Mesenchymal stem cell (in vitro differentiated cells and primary cell): ENCODE measurements around the gene SNX15. TPM values are rescaled to one million over a fixed set of nuclear protein-coding genes. Genes with fewer than 3 reads are reported as not detected.

Experiments used
- DNase-seq: peaks from one replicate; pipeline ENCODE4 v3.0.0-alpha.2; 2013
- H2AFZ ChIP-seq: one replicate; pipeline ENCODE4 v1.6.1; 2013; ENCODE audit warnings: low read depth, mild to moderate bottlenecking, control low read depth, inconsistent platforms, low read length, moderate library complexity
- H2AK5ac ChIP-seq: 2 replicates; pipeline ENCODE4 v1.6.1; 2013; ENCODE audit warnings: low read length, moderate library complexity, mild to moderate bottlenecking, inconsistent platforms; ENCODE audit not compliant: severe bottlenecking
- H2BK120ac ChIP-seq: one replicate; pipeline ENCODE4 v1.6.1; 2013; ENCODE audit warnings: low read depth, mild to moderate bottlenecking, inconsistent platforms, low read length, moderate library complexity
- H2BK12ac ChIP-seq, 2 experiments: one replicate each; pipeline ENCODE4 v1.6.1; 2013; ENCODE audit warnings: inconsistent platforms in 2 of 2, low read length in 2 of 2, mild to moderate bottlenecking in 2 of 2, moderate library complexity in 2 of 2, control low read depth in 1 of 2
- H2BK15ac ChIP-seq: one replicate; pipeline ENCODE4 v1.6.1; 2013; ENCODE audit warnings: mild to moderate bottlenecking, low read depth, inconsistent platforms; ENCODE audit not compliant: poor library complexity, severe bottlenecking
- H2BK5ac ChIP-seq: 2 replicates; pipeline ENCODE4 v1.6.1; 2013; ENCODE audit warnings: low read depth, mild to moderate bottlenecking, low read length, control low read depth, inconsistent platforms; ENCODE audit not compliant: poor library complexity, severe bottlenecking
- H3K14ac ChIP-seq, 2 experiments: one replicate each; pipeline ENCODE4 v1.6.1; 2013; ENCODE audit warnings: inconsistent platforms in 2 of 2, low read length in 2 of 2, control low read depth in 1 of 2, mild to moderate bottlenecking in 1 of 2, moderate library complexity in 1 of 2
- H3K18ac ChIP-seq, 2 experiments: one replicate each; pipeline ENCODE4 v1.6.1; 2013; ENCODE audit warnings: inconsistent platforms in 2 of 2, low read length in 2 of 2, control low read depth in 1 of 2, low read depth in 1 of 2, mild to moderate bottlenecking in 1 of 2
- H3K23ac ChIP-seq, 2 experiments: one replicate each; pipeline ENCODE4 v1.6.1; 2013; ENCODE audit warnings: inconsistent platforms in 2 of 2, low read length in 2 of 2, mild to moderate bottlenecking in 2 of 2, moderate library complexity in 2 of 2, control low read depth in 1 of 2
- H3K27ac ChIP-seq: 2 replicates; pipeline ENCODE4 v1.5.1; 2013; ENCODE audit warnings: mild to moderate bottlenecking, moderate library complexity, low read length, control low read depth, inconsistent platforms; ENCODE audit not compliant: poor library complexity, severe bottlenecking
- H3K27me3 ChIP-seq, 2 experiments: 2 replicates each; pipeline versions ENCODE4 v1.6.1 to v1.7.0; 2013; ENCODE audit warnings: low read length in 2 of 2, mild to moderate bottlenecking in 2 of 2, moderate library complexity in 2 of 2, control low read depth in 1 of 2, inconsistent platforms in 1 of 2; ENCODE audit not compliant: control insufficient read depth in 1 of 2, insufficient read depth in 1 of 2
- H3K36me3 ChIP-seq, 2 experiments: 2 replicates each; pipeline versions ENCODE4 v1.6.1 to v1.7.0; 2013; ENCODE audit warnings: low read length in 2 of 2, control low read depth in 1 of 2, inconsistent platforms in 1 of 2, low read depth in 1 of 2, mild to moderate bottlenecking in 1 of 2; ENCODE audit not compliant: insufficient read depth in 2 of 2, control insufficient read depth in 1 of 2
- H3K4ac ChIP-seq, 2 experiments: one replicate each; pipeline ENCODE4 v1.6.1; 2013; ENCODE audit warnings: inconsistent platforms in 2 of 2, low read length in 2 of 2, mild to moderate bottlenecking in 2 of 2, moderate library complexity in 2 of 2, control low read depth in 1 of 2, low read depth in 1 of 2
- H3K4me1 ChIP-seq: 2 replicates; pipeline ENCODE4 v1.6.1; 2013; ENCODE audit warnings: low read depth, low read length, control low read depth; ENCODE audit not compliant: control insufficient read depth, insufficient read depth
- H3K4me2 ChIP-seq: 2 replicates; pipeline ENCODE4 v1.6.1; 2013; ENCODE audit warnings: low read length, mild to moderate bottlenecking, inconsistent platforms; ENCODE audit not compliant: poor library complexity, severe bottlenecking
- H3K4me3 ChIP-seq, 2 experiments: 2 replicates each; pipeline versions ENCODE4 v1.5.1 to v1.7.0; 2013; ENCODE audit warnings: low read length in 2 of 2, mild to moderate bottlenecking in 2 of 2, control low read depth in 1 of 2, low read depth in 1 of 2; ENCODE audit not compliant: insufficient read depth in 1 of 2
- H3K79me1 ChIP-seq: replicated peaks from 2 replicates; pipeline ENCODE4 v1.6.1; 2013; ENCODE audit warnings: mild to moderate bottlenecking, control low read depth, low read length, inconsistent platforms; ENCODE audit not compliant: poor library complexity, severe bottlenecking
- H3K9ac ChIP-seq: 2 replicates; pipeline ENCODE4 v1.7.0; 2013; ENCODE audit warnings: mild to moderate bottlenecking, low read length, moderate library complexity
- H3K9me3 ChIP-seq: 2 replicates; pipeline ENCODE4 v1.7.0; 2013; ENCODE audit warnings: mild to moderate bottlenecking, low read length; ENCODE audit not compliant: control insufficient read depth
- H4K8ac ChIP-seq: one replicate; pipeline ENCODE4 v1.6.1; 2013; ENCODE audit warnings: inconsistent platforms, mild to moderate bottlenecking, low read length, moderate library complexity
- H4K91ac ChIP-seq: one replicate; pipeline ENCODE4 v1.6.1; 2013; ENCODE audit warnings: mild to moderate bottlenecking, low read length, inconsistent platforms
- WGBS: methylation state at CpG from one replicate; pipeline ENCODE4 v1.1.7; 2013; ENCODE audit warnings: mixed read lengths; 5-methylcytosine and 5-hydroxymethylcytosine counted together
- small RNA-seq: library from polyadenylated mRNA; stranded (forward); fragments of <200 nt; extraction: miRNeasy Mini kit (QIAGEN cat#:217004); gene quantifications from one replicate; pipeline ENCODE3, GENCODE V24; 2013; ENCODE audit warnings: low read depth

SNX15 gene

GRCh38 chr11:65087827-65088226 lies 60.6 kb downstream of the SNX15 start:
- WGBS: 97% methylated on average over 14 of the region's 15 CpGs
- no peak overlapping the region for H2AK5ac ChIP-seq
- H3K14ac ChIP-seq: no peak overlapping the region
- H3K4me3 ChIP-seq: no peak overlapping the region
- peaks cover 46 to 53% of the 10 kb centered on the region in 2 experiments for H3K36me3 ChIP-seq
- H2BK12ac ChIP-seq: no peak overlapping the region
- no peak overlapping the region for H3K4me2 ChIP-seq
- no peak overlapping the region for H4K8ac ChIP-seq
- peaks cover 22% of the 10 kb centered on the region for H3K79me1 ChIP-seq
- peaks cover 11% of the 10 kb centered on the region for H3K4me1 ChIP-seq
- no peaks in the 10 kb centered on the region for H3K27me3 ChIP-seq
- no peak overlapping the region for H3K4ac ChIP-seq
- H2BK5ac ChIP-seq: no peak overlapping the region
- H2AFZ ChIP-seq: no peak overlapping the region
- H3K27ac ChIP-seq: no peak overlapping the region
- H4K91ac ChIP-seq: no peak overlapping the region
- no peak overlapping the region for H2BK120ac ChIP-seq
- H3K9ac ChIP-seq: no peak overlapping the region
- no peak for DNase-seq
- H3K18ac ChIP-seq: no peak overlapping the region
- H2BK15ac ChIP-seq: no peak overlapping the region
- no peaks in the 10 kb centered on the region for H3K9me3 ChIP-seq
- no peak overlapping the region for H3K23ac ChIP-seq

- H3K27ac ChIP-seq: no peak overlapping the region
- no peaks in the 10 kb centered on the region for H3K27me3 ChIP-seq
- no peak overlapping the region for H3K4me2 ChIP-seq
- peaks cover 19% of the 10 kb centered on the region for H3K79me1 ChIP-seq
- no peak overlapping the region for H4K8ac ChIP-seq
- no peak overlapping the region for H2AFZ ChIP-seq
- H3K4me3 ChIP-seq: no peak overlapping the region
- H3K23ac ChIP-seq: no peak overlapping the region
- H3K18ac ChIP-seq: no peak overlapping the region
- H3K36me3 ChIP-seq: peaks cover 46 to 53% of the 10 kb centered on the region in 2 experiments
- H2BK120ac ChIP-seq: no peak overlapping the region
- H2BK5ac ChIP-seq: no peak overlapping the region
- no peak overlapping the region for H2BK12ac ChIP-seq
- H3K14ac ChIP-seq: no peak overlapping the region
- H2AK5ac ChIP-seq: no peak overlapping the region
- H3K9me3 ChIP-seq: no peaks in the 10 kb centered on the region
- WGBS: 99% methylated on average over 4 of the region's 4 CpGs
- H2BK15ac ChIP-seq: no peak overlapping the region
- DNase-seq: no peak
- H4K91ac ChIP-seq: no peak overlapping the region
- H3K9ac ChIP-seq: no peak overlapping the region
- peaks cover 6% of the 10 kb centered on the region for H3K4me1 ChIP-seq
- H3K4ac ChIP-seq: no peak overlapping the region
Observed at GRCh38 chr11:65089621-65090020, 62.4 kb downstream of the SNX15 start.

Small RNA genes within 50 kb of the gene (small RNA-seq; reads per million reads assigned to genes)
- gene MIR6879 (not detected), gene SNX15 (not detected)
